Parathyroid adenoma (tissue), 2 donors: ENCODE measurements around the gene NAP1L4.

Source experiments
- H2AFZ ChIP-seq: fragments of 300-600 bp; sonication (generic); one replicate; pipeline ENCODE4 v1.7.0; 2017; ENCODE audit warnings: antibody characterized with exemption, mild to moderate bottlenecking
- H3K27ac ChIP-seq: fragments of 300-600 bp; sonication (generic); one replicate; pipeline ENCODE4 v1.7.0; 2017
- H3K27me3 ChIP-seq: fragments of 300-600 bp; sonication (generic); one replicate; pipeline ENCODE4 v1.7.0; 2017; ENCODE audit warnings: low read length; ENCODE audit not compliant: control insufficient read depth, insufficient read depth
- H3K36me3 ChIP-seq: fragments of 300-600 bp; sonication (generic); one replicate; pipeline ENCODE4 v1.7.0; 2017; ENCODE audit warnings: low read length; ENCODE audit not compliant: control insufficient read depth, insufficient read depth
- H3K4me1 ChIP-seq: fragments of 300-600 bp; sonication (generic); one replicate; pipeline ENCODE4 v1.7.0; 2017; ENCODE audit warnings: control low read depth
- H3K4me2 ChIP-seq: fragments of 300-600 bp; sonication (generic); one replicate; pipeline ENCODE4 v1.7.0; 2017; ENCODE audit warnings: low read length
- H3K4me3 ChIP-seq: fragments of 300-600 bp; sonication (generic); one replicate; pipeline ENCODE4 v1.7.0; 2017; ENCODE audit warnings: low read depth, low read length
- H3K79me2 ChIP-seq: fragments of 300-600 bp; sonication (generic); one replicate; pipeline ENCODE4 v1.7.0; 2017; ENCODE audit warnings: control low read depth
- H3K9ac ChIP-seq: fragments of 300-600 bp; sonication (generic); one replicate; pipeline ENCODE4 v1.7.0; 2017; ENCODE audit warnings: mild to moderate bottlenecking
- H3K9me3 ChIP-seq: fragments of 300-600 bp; sonication (generic); one replicate; pipeline ENCODE4 v1.7.0; 2017; ENCODE audit warnings: low read length; ENCODE audit not compliant: control insufficient read depth
- TF ChIP-seq, protein P1 (sequence below): fragments of 300-600 bp; sonication (generic); IDR thresholded peaks from one replicate; pipeline ENCODE4 v1.7.0; 2017; ENCODE audit warnings: antibody characterized with exemption, mild to moderate bottlenecking
- donor health status: primary hyperparathyroidism.

NAP1L4 gene

DNA sequence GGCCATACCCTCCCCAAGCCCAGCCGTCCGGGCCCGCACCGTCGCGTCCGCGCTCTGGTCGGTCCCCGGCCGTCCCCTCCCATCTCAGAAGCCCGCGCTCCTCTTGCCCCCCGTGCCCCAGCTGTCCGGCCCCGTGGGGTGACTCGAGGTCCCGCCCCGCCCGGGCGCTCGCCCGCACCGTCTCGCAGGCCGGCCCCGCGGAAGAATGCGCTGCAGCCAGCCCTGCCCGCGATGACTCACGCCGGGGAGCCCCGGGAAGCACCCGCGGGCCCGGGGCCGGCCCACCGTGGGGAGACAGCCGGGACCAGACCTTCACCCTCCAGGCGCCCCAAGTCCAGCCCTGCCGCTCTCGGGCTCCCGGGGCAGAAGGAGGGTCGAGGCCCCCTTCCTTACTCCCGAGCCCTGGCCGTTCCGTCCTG, 62.6 kb downstream of the NAP1L4 start:
- Histone ChIP-seq H3K9me3 (no peaks in the 10 kb centered on the region), H3K4me3 (no peak overlapping the region), H3K4me1 (peaks cover 4% of the 10 kb centered on the region), H3K27me3 (no peaks in the 10 kb centered on the region), H3K4me2 (no peak overlapping the region), H3K36me3 (no peaks in the 10 kb centered on the region), H3K9ac (no peak overlapping the region), H3K27ac (no peak overlapping the region), H3K79me2 (no peaks in the 10 kb centered on the region), H2AFZ (peak overlapping the region; percentile 56)
- TF ChIP-seq, protein P1, sequence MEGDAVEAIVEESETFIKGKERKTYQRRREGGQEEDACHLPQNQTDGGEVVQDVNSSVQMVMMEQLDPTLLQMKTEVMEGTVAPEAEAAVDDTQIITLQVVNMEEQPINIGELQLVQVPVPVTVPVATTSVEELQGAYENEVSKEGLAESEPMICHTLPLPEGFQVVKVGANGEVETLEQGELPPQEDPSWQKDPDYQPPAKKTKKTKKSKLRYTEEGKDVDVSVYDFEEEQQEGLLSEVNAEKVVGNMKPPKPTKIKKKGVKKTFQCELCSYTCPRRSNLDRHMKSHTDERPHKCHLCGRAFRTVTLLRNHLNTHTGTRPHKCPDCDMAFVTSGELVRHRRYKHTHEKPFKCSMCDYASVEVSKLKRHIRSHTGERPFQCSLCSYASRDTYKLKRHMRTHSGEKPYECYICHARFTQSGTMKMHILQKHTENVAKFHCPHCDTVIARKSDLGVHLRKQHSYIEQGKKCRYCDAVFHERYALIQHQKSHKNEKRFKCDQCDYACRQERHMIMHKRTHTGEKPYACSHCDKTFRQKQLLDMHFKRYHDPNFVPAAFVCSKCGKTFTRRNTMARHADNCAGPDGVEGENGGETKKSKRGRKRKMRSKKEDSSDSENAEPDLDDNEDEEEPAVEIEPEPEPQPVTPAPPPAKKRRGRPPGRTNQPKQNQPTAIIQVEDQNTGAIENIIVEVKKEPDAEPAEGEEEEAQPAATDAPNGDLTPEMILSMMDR, result no peak

- Histone ChIP-seq H3K27ac (no peak within 1 kb of the TSS), H3K9me3 (no peaks in the 10 kb centered on the region), H3K79me2 (no peaks in the 10 kb centered on the region), H3K4me1 (peaks cover 4% of the 10 kb centered on the region), H3K36me3 (no peaks in the 10 kb centered on the region), H3K4me3 (peak within 1 kb of the TSS; percentile 40), H3K4me2 (peak within 1 kb of the TSS; percentile 66), H3K27me3 (no peaks in the 10 kb centered on the region), H3K9ac (no peak within 1 kb of the TSS), H2AFZ (peak within 1 kb of the TSS; percentile 68)
- TF ChIP-seq, protein P1, result no peak
Observed at GRCh38 chr11:2928605-2929530, 63.3 kb downstream of the NAP1L4 start, which contains the start of gene PHLDA2. Gene PHLDA2 (minus strand): TSS chr11:2929420. CDS start chr11:2929364, 56 bp downstream.

DNA sequence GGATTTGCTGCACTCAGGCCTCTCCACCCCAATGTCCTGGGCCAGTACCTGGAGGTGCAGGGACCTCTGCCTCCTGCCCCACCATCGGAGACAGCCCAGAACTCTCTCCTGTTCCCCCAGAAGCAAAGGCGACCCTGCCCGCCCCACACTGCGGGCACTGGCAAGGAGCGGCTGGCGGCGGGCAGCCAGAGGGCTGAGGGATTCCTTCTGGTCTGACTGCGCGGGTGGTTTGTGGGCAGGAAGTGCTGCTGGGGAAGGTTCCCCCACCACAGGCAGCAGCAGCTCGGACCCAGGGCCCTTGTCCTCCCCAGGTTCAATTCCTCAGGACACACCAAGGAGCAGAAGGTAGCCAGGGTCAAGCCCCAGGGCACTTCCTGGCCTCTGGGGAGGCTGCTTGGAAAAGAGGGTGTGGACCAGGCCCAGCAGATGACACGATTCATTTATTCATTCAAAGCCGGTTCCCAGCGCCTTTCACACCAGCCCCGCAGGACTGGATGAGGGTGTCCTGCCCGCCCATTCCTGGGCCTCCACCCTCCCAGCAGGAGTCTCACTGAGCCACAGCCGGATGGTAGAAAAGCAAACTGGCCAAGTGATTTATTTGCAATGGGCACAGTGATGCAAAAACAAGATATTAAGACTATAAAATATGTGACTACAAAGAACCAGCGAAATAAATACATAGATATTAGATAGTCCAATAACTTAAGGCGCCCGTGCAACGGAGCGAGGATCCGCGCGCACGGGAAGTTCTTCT, 64.1 kb downstream of the NAP1L4 start:
- no peaks in the 10 kb centered on the region for H3K4me1 ChIP-seq
- H3K9ac ChIP-seq, result no peak overlapping the region
- H3K36me3 ChIP-seq, result no peaks in the 10 kb centered on the region
- H3K27ac ChIP-seq, result no peak overlapping the region
- H3K9me3 ChIP-seq, result no peaks in the 10 kb centered on the region
- H3K4me3 ChIP-seq, result no peak overlapping the region
- H3K79me2 ChIP-seq, result no peaks in the 10 kb centered on the region
- H3K4me2 ChIP-seq, result no peak overlapping the region
- peak overlapping the region; percentile 68 for H2AFZ ChIP-seq
- TF ChIP-seq, protein P1, result no peak
- H3K27me3 ChIP-seq, result no peaks in the 10 kb centered on the region

- Histone ChIP-seq H2AFZ (no peak overlapping the region), H3K9me3 (no peaks in the 10 kb centered on the region), H3K27ac (no peak overlapping the region), H3K9ac (no peak overlapping the region), H3K79me2 (no peaks in the 10 kb centered on the region), H3K36me3 (no peaks in the 10 kb centered on the region), H3K27me3 (no peaks in the 10 kb centered on the region), H3K4me2 (no peak overlapping the region), H3K4me3 (no peak overlapping the region), H3K4me1 (no peaks in the 10 kb centered on the region)
- TF ChIP-seq, protein P1, result no peak
Observed at GRCh38 chr11:2927121-2927800, 64.9 kb downstream of the NAP1L4 start.
